Measurements from ENCODE around the gene ING4.

- TF ChIP-seq RFX5 (IDR thresholded peaks at IDR 0.05; ENCODE audit: low read depth, low read length) = no peak
- no peak for TF ChIP-seq CTCF (conservative IDR thresholded peaks at IDR 0.05; ENCODE audit: low read depth, low read length)
- no peak for TF ChIP-seq RAD21 (IDR thresholded peaks at IDR 0.05; ENCODE audit: low read length)
- TF ChIP-seq MAFK (IDR thresholded peaks at IDR 0.05; ENCODE audit: low read depth, low read length) = no peak
- no peak for TF ChIP-seq USF2 (IDR thresholded peaks at IDR 0.05; ENCODE audit: low read depth, low read length)
- TF ChIP-seq CHD1 (IDR thresholded peaks at IDR 0.05; ENCODE audit: low read depth, low read length) = no peak
- no peak for TF ChIP-seq POLR2A (IDR thresholded peaks at IDR 0.05; ENCODE audit: low read depth, low read length)
- no peak for TF ChIP-seq FOS (IDR thresholded peaks at IDR 0.05; ENCODE audit: low read depth, low read length)
- TF ChIP-seq ELK1 (IDR thresholded peaks at IDR 0.05; ENCODE audit: borderline replicate concordance, low read depth, low read length) = no peak
- TF ChIP-seq SMC3 (IDR thresholded peaks at IDR 0.05; ENCODE audit: low read depth, low read length) = no peak
- no peak for TF ChIP-seq CEBPB (IDR thresholded peaks at IDR 0.05; ENCODE audit: low read depth, low read length)
- TF ChIP-seq BHLHE40 (IDR thresholded peaks at IDR 0.05; ENCODE audit: low read depth, low read length) = no peak
- no peak for TF ChIP-seq NFE2L2 (IDR thresholded peaks at IDR 0.05; ENCODE audit: low read depth, low read length)
- TF ChIP-seq MAZ (IDR thresholded peaks at IDR 0.05; ENCODE audit: borderline replicate concordance, low read depth, low read length) = no peak
Observed at GRCh38 chr12:6693832-6694355, 31.0 kb upstream of the ING4 start.
